ENCODE data around the gene PKHD1.
"Not testable (repeated sequence)": the region's sequence is repeated elsewhere in the genome, so short reads cannot be mapped to it uniquely, and the experiment has no call there.

DNA sequence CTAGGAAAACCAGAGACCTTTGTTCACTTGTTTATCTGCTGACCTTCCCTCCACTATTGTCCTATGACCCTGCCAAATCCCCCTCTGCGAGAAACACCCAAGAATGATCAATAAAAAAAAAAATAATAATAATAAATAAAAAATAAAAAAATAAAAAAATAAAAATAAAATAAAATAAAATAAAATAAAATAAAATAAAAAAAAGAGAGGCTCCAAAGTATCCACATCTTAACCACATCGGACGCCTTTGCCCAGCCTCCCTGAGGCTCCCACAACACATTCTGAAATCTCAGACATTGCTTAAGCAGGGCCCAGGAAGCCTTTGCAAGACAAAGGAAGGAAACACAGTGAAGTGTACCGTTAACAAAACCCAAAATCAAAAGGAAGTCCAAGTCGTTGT, 104.7 kb downstream of the PKHD1 start:
- TF ChIP-seq KDM4B (CRISPR knock-in tag; IDR thresholded peaks at IDR 0.05); ZNF775 (CRISPR knock-in tag; IDR thresholded peaks at IDR 0.05; ENCODE audit: borderline replicate concordance); ZSCAN29 (CRISPR knock-in tag; conservative IDR thresholded peaks at IDR 0.05): not testable (repeated sequence)
- TF ChIP-seq, protein P1, sequence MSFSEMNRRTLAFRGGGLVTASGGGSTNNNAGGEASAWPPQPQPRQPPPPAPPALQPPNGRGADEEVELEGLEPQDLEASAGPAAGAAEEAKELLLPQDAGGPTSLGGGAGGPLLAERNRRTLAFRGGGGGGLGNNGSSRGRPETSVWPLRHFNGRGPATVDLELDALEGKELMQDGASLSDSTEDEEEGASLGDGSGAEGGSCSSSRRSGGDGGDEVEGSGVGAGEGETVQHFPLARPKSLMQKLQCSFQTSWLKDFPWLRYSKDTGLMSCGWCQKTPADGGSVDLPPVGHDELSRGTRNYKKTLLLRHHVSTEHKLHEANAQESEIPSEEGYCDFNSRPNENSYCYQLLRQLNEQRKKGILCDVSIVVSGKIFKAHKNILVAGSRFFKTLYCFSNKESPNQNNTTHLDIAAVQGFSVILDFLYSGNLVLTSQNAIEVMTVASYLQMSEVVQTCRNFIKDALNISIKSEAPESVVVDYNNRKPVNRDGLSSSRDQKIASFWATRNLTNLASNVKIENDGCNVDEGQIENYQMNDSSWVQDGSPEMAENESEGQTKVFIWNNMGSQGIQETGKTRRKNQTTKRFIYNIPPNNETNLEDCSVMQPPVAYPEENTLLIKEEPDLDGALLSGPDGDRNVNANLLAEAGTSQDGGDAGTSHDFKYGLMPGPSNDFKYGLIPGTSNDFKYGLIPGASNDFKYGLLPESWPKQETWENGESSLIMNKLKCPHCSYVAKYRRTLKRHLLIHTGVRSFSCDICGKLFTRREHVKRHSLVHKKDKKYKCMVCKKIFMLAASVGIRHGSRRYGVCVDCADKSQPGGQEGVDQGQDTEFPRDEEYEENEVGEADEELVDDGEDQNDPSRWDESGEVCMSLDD (CRISPR knock-in tag; IDR thresholded peaks at IDR 0.05; ENCODE audit: borderline replicate concordance): not testable (repeated sequence)
- TF ChIP-seq, protein P2, sequence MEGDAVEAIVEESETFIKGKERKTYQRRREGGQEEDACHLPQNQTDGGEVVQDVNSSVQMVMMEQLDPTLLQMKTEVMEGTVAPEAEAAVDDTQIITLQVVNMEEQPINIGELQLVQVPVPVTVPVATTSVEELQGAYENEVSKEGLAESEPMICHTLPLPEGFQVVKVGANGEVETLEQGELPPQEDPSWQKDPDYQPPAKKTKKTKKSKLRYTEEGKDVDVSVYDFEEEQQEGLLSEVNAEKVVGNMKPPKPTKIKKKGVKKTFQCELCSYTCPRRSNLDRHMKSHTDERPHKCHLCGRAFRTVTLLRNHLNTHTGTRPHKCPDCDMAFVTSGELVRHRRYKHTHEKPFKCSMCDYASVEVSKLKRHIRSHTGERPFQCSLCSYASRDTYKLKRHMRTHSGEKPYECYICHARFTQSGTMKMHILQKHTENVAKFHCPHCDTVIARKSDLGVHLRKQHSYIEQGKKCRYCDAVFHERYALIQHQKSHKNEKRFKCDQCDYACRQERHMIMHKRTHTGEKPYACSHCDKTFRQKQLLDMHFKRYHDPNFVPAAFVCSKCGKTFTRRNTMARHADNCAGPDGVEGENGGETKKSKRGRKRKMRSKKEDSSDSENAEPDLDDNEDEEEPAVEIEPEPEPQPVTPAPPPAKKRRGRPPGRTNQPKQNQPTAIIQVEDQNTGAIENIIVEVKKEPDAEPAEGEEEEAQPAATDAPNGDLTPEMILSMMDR (CRISPR knock-in tag; IDR thresholded peaks at IDR 0.05): not testable (repeated sequence)
- TF ChIP-seq, protein P3, sequence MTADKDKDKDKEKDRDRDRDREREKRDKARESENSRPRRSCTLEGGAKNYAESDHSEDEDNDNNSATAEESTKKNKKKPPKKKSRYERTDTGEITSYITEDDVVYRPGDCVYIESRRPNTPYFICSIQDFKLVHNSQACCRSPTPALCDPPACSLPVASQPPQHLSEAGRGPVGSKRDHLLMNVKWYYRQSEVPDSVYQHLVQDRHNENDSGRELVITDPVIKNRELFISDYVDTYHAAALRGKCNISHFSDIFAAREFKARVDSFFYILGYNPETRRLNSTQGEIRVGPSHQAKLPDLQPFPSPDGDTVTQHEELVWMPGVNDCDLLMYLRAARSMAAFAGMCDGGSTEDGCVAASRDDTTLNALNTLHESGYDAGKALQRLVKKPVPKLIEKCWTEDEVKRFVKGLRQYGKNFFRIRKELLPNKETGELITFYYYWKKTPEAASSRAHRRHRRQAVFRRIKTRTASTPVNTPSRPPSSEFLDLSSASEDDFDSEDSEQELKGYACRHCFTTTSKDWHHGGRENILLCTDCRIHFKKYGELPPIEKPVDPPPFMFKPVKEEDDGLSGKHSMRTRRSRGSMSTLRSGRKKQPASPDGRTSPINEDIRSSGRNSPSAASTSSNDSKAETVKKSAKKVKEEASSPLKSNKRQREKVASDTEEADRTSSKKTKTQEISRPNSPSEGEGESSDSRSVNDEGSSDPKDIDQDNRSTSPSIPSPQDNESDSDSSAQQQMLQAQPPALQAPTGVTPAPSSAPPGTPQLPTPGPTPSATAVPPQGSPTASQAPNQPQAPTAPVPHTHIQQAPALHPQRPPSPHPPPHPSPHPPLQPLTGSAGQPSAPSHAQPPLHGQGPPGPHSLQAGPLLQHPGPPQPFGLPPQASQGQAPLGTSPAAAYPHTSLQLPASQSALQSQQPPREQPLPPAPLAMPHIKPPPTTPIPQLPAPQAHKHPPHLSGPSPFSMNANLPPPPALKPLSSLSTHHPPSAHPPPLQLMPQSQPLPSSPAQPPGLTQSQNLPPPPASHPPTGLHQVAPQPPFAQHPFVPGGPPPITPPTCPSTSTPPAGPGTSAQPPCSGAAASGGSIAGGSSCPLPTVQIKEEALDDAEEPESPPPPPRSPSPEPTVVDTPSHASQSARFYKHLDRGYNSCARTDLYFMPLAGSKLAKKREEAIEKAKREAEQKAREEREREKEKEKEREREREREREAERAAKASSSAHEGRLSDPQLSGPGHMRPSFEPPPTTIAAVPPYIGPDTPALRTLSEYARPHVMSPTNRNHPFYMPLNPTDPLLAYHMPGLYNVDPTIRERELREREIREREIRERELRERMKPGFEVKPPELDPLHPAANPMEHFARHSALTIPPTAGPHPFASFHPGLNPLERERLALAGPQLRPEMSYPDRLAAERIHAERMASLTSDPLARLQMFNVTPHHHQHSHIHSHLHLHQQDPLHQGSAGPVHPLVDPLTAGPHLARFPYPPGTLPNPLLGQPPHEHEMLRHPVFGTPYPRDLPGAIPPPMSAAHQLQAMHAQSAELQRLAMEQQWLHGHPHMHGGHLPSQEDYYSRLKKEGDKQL (CRISPR knock-in tag; IDR thresholded peaks at IDR 0.05; ENCODE audit: low read depth): not testable (repeated sequence)

Data from HepG2 (cell line).